Astrocyte (in vitro differentiated cells and primary cell): ENCODE results near the gene GAS2. TPM values are rescaled to one million over a fixed set of nuclear protein-coding genes. Genes with fewer than 3 reads are reported as not detected.

Source experiments
- DNase-seq: peaks from one replicate; pipeline ENCODE4 v3.0.0-alpha.2; 2010; ENCODE audit warnings: low read depth
- FAIRE-seq: peaks from 2 replicates; lab custom pipeline; 2011; peaks lifted over from hg19 to GRCh38; lab: Jason Lieb, UNC
- H2AFZ ChIP-seq: 2 replicates; pipeline ENCODE4 v1.6.0; 2012; ENCODE audit warnings: low read depth, low read length, inconsistent platforms
- H3K27ac ChIP-seq: 2 replicates; pipeline ENCODE4 v1.5.1; 2011; ENCODE audit warnings: low read depth, low read length, inconsistent platforms
- H3K27me3 ChIP-seq: 2 replicates; pipeline ENCODE4 v1.6.0; 2011; ENCODE audit warnings: low read length, inconsistent platforms; ENCODE audit not compliant: insufficient read depth
- H3K36me3 ChIP-seq: 2 replicates; pipeline ENCODE4 v1.5.1; 2011; ENCODE audit warnings: low read length, inconsistent platforms; ENCODE audit not compliant: insufficient read depth
- H3K4me1 ChIP-seq: 2 replicates; pipeline ENCODE4 v1.5.1; 2011; ENCODE audit warnings: low read length, inconsistent platforms; ENCODE audit not compliant: insufficient read depth
- H3K4me2 ChIP-seq: 2 replicates; pipeline ENCODE4 v1.6.0; 2012; ENCODE audit warnings: low read length, inconsistent platforms
- H3K4me3 ChIP-seq: 2 replicates; pipeline ENCODE4 v1.5.1; 2011; ENCODE audit warnings: low read depth, mild to moderate bottlenecking, low read length, inconsistent platforms; ENCODE audit not compliant: insufficient read depth
- H3K79me2 ChIP-seq: 2 replicates; pipeline ENCODE4 v1.6.0; 2012; ENCODE audit warnings: mild to moderate bottlenecking, low read length, inconsistent platforms; ENCODE audit not compliant: insufficient read depth
- H3K9ac ChIP-seq: 2 replicates; pipeline ENCODE4 v1.6.0; 2012; ENCODE audit warnings: mild to moderate bottlenecking, low read length, inconsistent platforms
- H3K9me3 ChIP-seq: 2 replicates; pipeline ENCODE4 v1.5.1; 2012; ENCODE audit warnings: low read depth, mild to moderate bottlenecking, low read length, inconsistent platforms; ENCODE audit not compliant: insufficient read depth
- H4K20me1 ChIP-seq: 2 replicates; pipeline ENCODE4 v1.6.0; 2012; ENCODE audit warnings: low read length, inconsistent platforms; ENCODE audit not compliant: insufficient read depth
- H3K27ac Mint-ChIP-seq: one replicate; pipeline ENCODE4 v1.8.0; 2021; ENCODE audit warnings: mild to moderate bottlenecking, mixed read lengths; ENCODE audit not compliant: unreplicated experiment
- H3K27me3 Mint-ChIP-seq: one replicate; pipeline ENCODE4 v1.8.0; 2021; ENCODE audit warnings: low read depth, mixed read lengths; ENCODE audit not compliant: unreplicated experiment
- H3K36me3 Mint-ChIP-seq: one replicate; pipeline ENCODE4 v1.8.0; 2021; ENCODE audit warnings: low read depth, mixed read lengths; ENCODE audit not compliant: unreplicated experiment
- H3K4me1 Mint-ChIP-seq: one replicate; pipeline ENCODE4 v1.8.0; 2021; ENCODE audit warnings: low read depth, mixed read lengths; ENCODE audit not compliant: unreplicated experiment
- H3K4me3 Mint-ChIP-seq: one replicate; pipeline ENCODE4 v1.8.0; 2021; ENCODE audit warnings: mild to moderate bottlenecking, moderate library complexity, mixed read lengths; ENCODE audit not compliant: unreplicated experiment
- H3K9me3 Mint-ChIP-seq: one replicate; pipeline ENCODE4 v1.8.0; 2021; ENCODE audit warnings: mild to moderate bottlenecking, mixed read lengths; ENCODE audit not compliant: unreplicated experiment
- EZH2 ChIP-seq: IDR thresholded peaks from 2 replicates; pipeline ENCODE4 v1.6.1; 2012; ENCODE audit warnings: mild to moderate bottlenecking, low read length, inconsistent platforms; ENCODE audit not compliant: insufficient read depth
- total RNA-seq: library from RNA; stranded (reverse); gene quantifications from 2 replicates; pipeline ENCODE4 v1.2.1, GENCODE V29; 2021
- TF ChIP-seq, protein P1 (sequence below): IDR thresholded peaks from 2 replicates; pipeline ENCODE4 v1.5.1; 2011; ENCODE audit warnings: low read depth, mild to moderate bottlenecking, inconsistent platforms, low read length, moderate library complexity; ENCODE audit not compliant: insufficient read depth

GAS2 gene
- total RNA-seq, 1 donor from 2014 or later, result 1.5 TPM

DNA sequence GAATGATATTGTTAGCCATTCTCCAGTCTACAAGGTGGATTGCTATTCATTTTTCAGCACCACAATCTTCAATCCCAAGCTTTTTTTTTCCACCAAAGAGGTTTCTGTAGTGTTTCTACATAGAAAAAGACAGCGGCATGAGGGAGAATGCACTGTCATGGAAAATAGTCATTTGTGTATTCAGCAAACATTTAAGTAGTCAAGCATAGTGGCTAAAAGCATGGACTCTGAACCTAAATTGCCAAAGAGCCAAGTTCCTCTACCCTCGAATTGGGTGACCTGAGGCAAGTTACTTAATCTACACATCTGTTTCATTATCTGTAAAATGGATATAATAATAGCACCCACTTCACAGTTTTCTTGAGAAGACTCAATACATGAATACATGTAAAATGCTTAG is 14.2 kb downstream of the GAS2 start:
- Histone ChIP-seq H3K9ac (no peak overlapping the region), H3K4me3 (no peak overlapping the region), H3K9me3 (no peaks in the 10 kb centered on the region), H2AFZ (no peak overlapping the region), H3K36me3 (no peaks in the 10 kb centered on the region), H3K79me2 (no peaks in the 10 kb centered on the region), H3K27me3 (no peaks in the 10 kb centered on the region), H3K27ac (no peak overlapping the region), H3K4me2 (no peak overlapping the region), H3K4me1 (no peaks in the 10 kb centered on the region), H4K20me1 (no peaks in the 10 kb centered on the region)
- TF ChIP-seq EZH2, result no peak
- TF ChIP-seq, protein P1, sequence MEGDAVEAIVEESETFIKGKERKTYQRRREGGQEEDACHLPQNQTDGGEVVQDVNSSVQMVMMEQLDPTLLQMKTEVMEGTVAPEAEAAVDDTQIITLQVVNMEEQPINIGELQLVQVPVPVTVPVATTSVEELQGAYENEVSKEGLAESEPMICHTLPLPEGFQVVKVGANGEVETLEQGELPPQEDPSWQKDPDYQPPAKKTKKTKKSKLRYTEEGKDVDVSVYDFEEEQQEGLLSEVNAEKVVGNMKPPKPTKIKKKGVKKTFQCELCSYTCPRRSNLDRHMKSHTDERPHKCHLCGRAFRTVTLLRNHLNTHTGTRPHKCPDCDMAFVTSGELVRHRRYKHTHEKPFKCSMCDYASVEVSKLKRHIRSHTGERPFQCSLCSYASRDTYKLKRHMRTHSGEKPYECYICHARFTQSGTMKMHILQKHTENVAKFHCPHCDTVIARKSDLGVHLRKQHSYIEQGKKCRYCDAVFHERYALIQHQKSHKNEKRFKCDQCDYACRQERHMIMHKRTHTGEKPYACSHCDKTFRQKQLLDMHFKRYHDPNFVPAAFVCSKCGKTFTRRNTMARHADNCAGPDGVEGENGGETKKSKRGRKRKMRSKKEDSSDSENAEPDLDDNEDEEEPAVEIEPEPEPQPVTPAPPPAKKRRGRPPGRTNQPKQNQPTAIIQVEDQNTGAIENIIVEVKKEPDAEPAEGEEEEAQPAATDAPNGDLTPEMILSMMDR, result no peak
- H3K36me3 Mint-ChIP-seq, result no peaks in the 10 kb centered on the region
- no peaks in the 10 kb centered on the region for H3K4me1 Mint-ChIP-seq
- no peak overlapping the region for H3K27ac Mint-ChIP-seq
- DNase-seq (no peak), FAIRE-seq (no peak)
- no peaks in the 10 kb centered on the region for H3K27me3 Mint-ChIP-seq
- H3K9me3 Mint-ChIP-seq, result no peaks in the 10 kb centered on the region
- H3K4me3 Mint-ChIP-seq, result no peak overlapping the region

- H3K36me3 Mint-ChIP-seq, result no peaks in the 10 kb centered on the region
- Histone ChIP-seq H3K27me3 (no peaks in the 10 kb centered on the region), H3K4me1 (no peaks in the 10 kb centered on the region), H3K9ac (no peak overlapping the region), H3K4me3 (no peak overlapping the region), H3K4me2 (no peak overlapping the region), H3K79me2 (no peaks in the 10 kb centered on the region), H4K20me1 (no peaks in the 10 kb centered on the region), H2AFZ (no peak overlapping the region), H3K36me3 (no peaks in the 10 kb centered on the region), H3K9me3 (no peaks in the 10 kb centered on the region), H3K27ac (no peak overlapping the region)
- no peaks in the 10 kb centered on the region for H3K4me1 Mint-ChIP-seq
- no peaks in the 10 kb centered on the region for H3K27me3 Mint-ChIP-seq
- H3K4me3 Mint-ChIP-seq, result no peak overlapping the region
- no peak for TF ChIP-seq EZH2
- TF ChIP-seq, protein P1, result no peak
- DNase-seq (no peak), FAIRE-seq (no peak)
- H3K9me3 Mint-ChIP-seq, result no peaks in the 10 kb centered on the region
- no peak overlapping the region for H3K27ac Mint-ChIP-seq
Observed at GRCh38 chr11:22681281-22681812, 14.9 kb downstream of the GAS2 start.

GRCh38 chr11:22684082-22684481 is 17.7 kb downstream of the GAS2 start:
- Histone ChIP-seq H3K36me3 (no peaks in the 10 kb centered on the region), H3K27me3 (no peaks in the 10 kb centered on the region), H2AFZ (no peak overlapping the region), H3K4me1 (no peaks in the 10 kb centered on the region), H3K27ac (no peak overlapping the region), H3K79me2 (no peaks in the 10 kb centered on the region), H3K9me3 (no peaks in the 10 kb centered on the region), H4K20me1 (no peaks in the 10 kb centered on the region), H3K4me2 (no peak overlapping the region), H3K4me3 (no peak overlapping the region), H3K9ac (no peak overlapping the region)
- no peak overlapping the region for H3K4me3 Mint-ChIP-seq
- DNase-seq, result no peak
- FAIRE-seq, result no peak
- TF ChIP-seq, protein P1, result no peak
- no peak for TF ChIP-seq EZH2
- no peaks in the 10 kb centered on the region for H3K27me3 Mint-ChIP-seq
- H3K4me1 Mint-ChIP-seq, result no peaks in the 10 kb centered on the region
- no peaks in the 10 kb centered on the region for H3K9me3 Mint-ChIP-seq
- no peak overlapping the region for H3K27ac Mint-ChIP-seq
- no peaks in the 10 kb centered on the region for H3K36me3 Mint-ChIP-seq
